Kidney tubule cell (primary cell): ENCODE results near the gene PANK4.
"Not testable (repeated sequence)": the region's sequence is repeated elsewhere in the genome, so short reads cannot be mapped to it uniquely, and the experiment has no call there.

Experiments used
- DNase-seq: peaks from one replicate; pipeline ENCODE4 v3.0.0-alpha.2; 2018; ENCODE audit warnings: low spot score

PANK4 gene

DNA sequence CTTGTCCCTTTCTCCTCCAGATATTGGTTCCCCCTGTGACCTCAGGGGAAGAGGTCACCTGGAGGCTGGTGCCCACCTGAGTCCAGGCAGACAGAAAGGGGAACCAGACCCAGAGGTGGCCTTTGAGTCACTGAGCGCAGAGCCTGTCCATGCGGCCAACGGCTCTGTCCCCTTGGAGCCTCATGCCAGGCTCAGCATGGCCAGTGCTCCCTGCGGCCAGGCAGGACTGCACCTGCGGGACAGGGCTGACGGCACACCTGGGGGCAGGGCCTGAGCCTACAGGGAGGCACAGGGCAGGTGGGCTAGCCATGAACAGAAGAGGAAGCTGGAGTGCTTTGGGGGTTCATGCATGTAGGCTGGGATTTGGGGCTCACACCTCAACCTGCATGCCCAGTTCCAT, 32.5 kb upstream of the PANK4 start:
- no peak for DNase-seq

DNA sequence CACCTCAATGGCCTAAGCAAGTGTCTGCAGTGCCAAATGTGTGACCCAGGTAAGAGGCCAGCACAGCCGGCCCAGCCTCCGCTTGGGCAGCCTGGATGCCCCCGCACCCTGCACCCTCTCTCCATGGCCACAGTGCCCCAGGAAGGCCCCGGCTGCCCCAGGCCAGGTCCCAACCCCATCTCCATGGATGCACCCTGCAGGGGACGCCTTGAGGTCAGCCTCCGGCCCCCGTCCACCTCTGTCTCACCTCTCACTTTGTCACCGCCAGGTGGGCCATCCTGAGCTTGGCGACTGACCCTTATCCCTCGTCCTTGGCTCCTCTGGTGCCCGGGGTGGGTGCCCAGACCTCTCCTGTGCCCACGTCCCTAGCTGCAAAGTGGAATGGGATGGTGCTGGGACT, 32.0 kb upstream of the PANK4 start:
- no peak for DNase-seq

DNA sequence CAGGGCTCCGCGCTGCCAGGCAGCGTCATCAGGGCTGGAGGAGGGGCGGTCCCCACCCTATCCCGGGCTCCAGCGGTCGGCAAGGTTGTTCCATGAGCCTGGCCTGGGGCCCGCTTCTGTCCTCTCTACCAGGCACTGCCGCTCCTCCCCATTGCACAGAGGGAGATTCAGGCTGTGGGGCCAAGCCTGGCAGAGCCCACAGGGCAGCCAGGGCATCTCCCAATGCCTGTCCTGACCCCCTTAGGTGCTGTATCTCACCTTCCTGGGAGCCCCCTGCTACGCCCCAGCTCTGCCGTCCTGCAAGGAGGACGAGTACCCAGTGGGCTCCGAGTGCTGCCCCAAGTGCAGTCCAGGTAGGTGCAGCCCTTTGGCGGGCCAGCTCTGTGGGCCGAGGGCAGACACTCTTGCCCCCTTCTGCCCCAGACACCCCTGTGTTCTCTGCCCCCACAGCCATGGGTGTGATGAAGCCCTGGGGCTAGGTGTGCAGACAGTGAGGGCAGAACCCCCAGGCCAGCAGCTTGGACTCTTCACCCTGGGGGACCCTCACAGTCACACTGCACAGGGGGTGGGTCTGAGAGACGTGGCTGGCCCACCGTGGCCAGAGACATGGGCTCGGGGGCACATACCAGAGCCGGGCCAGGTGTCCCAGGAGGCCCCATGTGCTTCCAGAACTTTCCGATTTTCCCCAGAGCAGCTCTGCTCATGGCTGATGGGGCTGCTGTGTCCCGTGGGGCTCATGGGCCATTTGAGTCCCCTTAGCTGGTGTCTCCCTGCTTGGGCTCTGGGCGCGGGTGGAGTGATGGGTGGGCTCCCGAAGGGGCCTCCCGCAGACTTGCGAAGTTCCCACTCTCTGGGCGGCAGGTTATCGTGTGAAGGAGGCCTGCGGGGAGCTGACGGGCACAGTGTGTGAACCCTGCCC, 31.3 kb upstream of the PANK4 start:
- no peak for DNase-seq

GRCh38 chr1:2556678-2557481, 30.5 kb upstream of the PANK4 start:
- peak; percentile 33 for DNase-seq

DNA sequence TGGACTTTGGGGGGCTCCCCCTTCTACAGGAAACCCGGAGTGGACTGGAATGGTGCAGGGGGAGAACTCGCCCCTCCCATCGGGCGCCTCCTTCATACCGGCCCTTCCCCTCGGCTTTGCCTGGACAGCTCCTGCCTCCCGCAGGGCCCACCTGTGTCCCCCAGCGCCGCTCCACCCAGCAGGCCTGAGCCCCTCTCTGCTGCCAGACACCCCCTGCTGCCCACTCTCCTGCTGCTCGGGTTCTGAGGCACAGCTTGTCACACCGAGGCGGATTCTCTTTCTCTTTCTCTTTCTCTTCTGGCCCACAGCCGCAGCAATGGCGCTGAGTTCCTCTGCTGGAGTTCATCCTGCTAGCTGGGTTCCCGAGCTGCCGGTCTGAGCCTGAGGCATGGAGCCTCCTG, 29.9 kb upstream of the PANK4 start, which contains the start of gene TNFRSF14:
TNFRSF14 (plus strand) TSS at position 95 of the 401 bp plus-strand sequence; CDS start at position 389, 294 bp downstream.
- DNase-seq: peak; percentile 49

- peak; percentile 52 for DNase-seq
Measured at GRCh38 chr1:2555634-2556276, 29.4 kb upstream of the PANK4 start.

- no peak for DNase-seq
Measured at GRCh38 chr1:2554621-2555387, 28.4 kb upstream of the PANK4 start.

DNA sequence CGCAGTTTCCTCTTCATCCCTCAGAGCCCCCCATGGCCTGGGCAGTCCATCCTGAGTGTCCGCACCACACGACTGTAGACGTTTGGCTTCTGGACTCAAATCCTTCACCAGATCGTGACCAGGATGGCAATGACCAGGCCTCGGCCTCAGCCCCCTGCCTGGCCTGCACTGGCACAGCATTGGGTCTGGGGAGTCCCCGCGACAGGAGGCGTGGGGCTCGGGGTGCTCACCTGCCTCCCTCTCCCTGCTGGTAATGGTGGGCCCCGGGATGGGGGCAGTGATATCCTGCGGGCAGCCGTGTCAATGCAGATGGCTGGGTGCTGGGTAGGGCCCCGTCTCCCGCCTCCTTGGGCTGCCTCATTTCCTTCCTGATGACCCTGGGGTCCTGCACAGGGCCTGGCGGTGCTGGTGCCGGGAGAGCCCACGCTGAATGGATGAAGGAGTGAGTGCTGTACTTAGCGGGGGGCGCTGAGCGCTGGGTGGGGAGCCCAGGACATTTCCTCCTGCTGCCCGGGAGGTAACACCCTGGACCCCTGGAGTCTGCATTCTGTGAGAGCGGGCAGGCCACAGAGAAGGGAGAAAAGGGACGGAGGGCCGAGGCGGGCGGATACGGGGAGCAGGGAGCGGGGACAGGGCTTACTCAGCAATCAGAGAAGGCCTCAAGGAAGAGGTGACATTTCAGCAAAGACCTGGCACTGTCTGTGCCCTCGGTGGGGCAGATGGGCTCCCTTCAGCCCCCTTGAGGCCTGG, 27.6 kb upstream of the PANK4 start:
- DNase-seq: no peak

DNA sequence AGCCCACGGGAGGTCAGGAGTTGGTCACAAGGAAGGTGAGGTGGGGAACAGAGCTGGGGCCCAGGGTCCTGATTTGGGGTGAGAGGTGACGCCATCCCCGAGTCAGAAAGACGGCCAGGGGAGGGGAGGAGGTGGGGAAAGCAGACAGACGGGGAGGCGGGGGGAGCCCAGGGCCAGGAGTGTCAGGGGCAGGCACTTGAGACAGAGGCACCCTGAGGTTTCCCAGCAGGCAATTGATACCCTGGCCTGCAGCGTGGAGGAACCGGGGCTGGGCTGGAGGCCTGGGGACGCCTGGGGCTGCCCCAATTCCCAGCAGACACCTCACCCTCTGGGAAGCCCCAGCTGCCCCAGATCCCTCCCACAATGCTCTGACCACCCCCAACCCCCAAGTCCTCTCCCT, 26.7 kb upstream of the PANK4 start:
- not testable (repeated sequence) for DNase-seq

GRCh38 chr1:2552189-2552588, 25.8 kb upstream of the PANK4 start:
- no peak for DNase-seq

DNA sequence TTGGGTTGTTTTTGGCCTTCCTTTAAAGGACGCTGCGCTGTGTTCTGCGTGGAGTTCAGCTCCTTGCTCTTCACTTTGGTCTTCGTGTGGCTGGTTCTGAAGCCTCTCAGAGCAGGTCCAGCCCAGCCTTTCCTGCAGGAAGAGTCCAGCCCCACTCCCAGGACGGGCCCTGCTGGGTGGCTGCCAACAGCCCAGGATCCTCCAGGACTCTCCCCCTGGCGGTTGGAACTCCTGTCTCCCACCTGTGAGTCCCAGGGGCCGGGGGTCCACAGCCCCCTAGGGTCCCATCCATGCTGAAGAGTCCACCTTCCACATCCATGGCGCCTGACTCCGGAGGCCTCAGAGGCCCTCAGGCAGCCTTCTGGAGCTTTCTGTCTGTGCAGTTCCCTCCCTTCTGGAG, 25.1 kb upstream of the PANK4 start:
- not testable (repeated sequence) for DNase-seq

- DNase-seq: not testable (repeated sequence)
Measured at GRCh38 chr1:2550309-2550861, 24.0 kb upstream of the PANK4 start.

GRCh38 chr1:2549367-2550029, 23.1 kb upstream of the PANK4 start:
- DNase-seq: not testable (repeated sequence)

- DNase-seq: peak; percentile 86
Measured at GRCh38 chr1:2548068-2548589, 21.7 kb upstream of the PANK4 start.

GRCh38 chr1:2547210-2548067, 21.0 kb upstream of the PANK4 start:
- peak; percentile 40 for DNase-seq

GRCh38 chr1:2546515-2547209, 20.3 kb upstream of the PANK4 start:
- DNase-seq: peak; percentile 95

GRCh38 chr1:2545754-2546514, 19.5 kb upstream of the PANK4 start:
- peak; percentile 89 for DNase-seq
